NCI-H446 treated with DMSO at 0.1 percent for 48 hours (cell line): ENCODE measurements around the gene IL4.

Experiments
- DNase-seq: peaks from one replicate; lab custom pipeline; 2025; lab: John Stamatoyannopoulos, UW

The IL4 gene

DNA sequence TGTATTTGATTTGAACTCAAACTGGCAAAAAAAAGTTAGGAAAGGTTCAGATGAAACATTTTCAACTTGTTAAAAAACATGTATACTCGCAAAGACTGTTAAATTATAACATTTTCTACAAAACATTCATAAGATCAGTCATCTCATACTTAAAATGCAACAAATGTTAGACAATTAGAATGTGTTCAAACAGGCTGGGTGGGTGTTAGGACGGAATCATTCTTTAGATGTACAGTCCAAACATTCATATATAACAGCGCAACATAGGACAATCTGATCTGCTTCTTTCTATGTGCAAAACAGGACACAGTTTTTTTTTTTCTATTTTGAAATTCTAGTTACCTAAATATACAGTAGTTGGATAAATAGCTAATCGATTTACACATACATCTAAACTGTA is 22.2 kb downstream of the IL4 start:
- no peak for DNase-seq

- DNase-seq, result no peak
These were observed 31.1 kb downstream of the IL4 start for GRCh38 chr5:132704875-132705274.

DNA sequence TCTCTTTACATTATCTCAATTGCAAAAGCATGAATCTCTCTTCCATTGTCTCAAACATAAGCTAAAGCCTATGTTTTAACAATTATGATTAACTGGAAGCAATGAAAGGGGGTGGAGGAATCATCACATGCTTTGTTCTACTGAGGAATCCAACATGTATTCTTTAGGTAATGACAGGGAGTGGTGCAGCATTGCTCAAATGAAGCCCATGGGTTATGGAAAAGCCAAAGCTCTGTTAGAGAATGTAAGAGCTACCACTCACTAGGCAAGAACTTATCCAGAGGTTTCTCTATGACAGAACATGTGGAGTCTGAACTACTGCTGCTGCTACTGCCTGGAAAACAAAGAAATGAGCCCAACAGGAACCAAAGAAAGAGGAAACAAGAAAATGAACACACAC is 34.9 kb downstream of the IL4 start:
- no peak for DNase-seq

DNA sequence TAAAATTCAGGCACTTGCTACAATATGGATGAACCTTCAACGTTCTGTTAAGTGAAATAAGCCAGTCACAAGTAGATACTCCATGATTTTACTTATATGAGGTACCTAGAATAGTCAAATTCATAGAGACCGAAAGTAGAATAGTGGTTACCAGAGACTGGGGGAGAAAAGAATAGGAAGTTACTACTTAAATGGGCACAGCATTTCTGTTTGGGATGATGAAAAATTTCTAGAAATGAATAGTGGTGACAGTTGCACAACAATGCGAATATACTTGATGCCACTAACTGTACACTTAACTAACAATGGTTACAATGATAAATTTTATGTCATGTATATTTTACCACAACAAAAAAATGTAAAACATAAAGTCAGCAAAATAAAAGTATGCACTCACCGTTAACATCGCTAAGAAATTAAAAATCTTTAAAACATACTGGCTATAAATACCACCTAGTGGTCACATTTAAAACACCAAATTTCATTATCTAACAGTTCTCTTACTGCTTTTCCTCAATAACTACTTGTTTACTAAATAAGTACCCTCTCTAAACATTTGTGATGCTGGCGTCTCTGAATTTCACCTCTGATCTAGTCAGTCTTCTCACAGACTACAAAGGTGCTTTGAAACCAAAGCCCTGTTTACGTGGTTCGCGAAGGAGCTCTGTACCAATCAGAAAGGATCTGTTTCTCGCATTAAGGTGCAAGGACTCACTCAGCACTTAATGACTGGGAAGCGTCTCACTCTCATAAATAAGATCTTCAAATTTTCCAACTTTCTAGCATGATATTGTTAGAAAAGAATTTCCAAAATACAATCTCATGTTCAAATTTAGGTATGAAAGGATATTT is 40.9 kb downstream of the IL4 start:
- DNase-seq, result no peak

GRCh38 chr5:132718544-132719312 is 44.9 kb downstream of the IL4 start:
- DNase-seq, result no peak

GRCh38 chr5:132725745-132726144 is 52.0 kb downstream of the IL4 start:
- no peak for DNase-seq

GRCh38 chr5:132729896-132730295 is 56.1 kb downstream of the IL4 start:
- DNase-seq, result no peak
